Lung (tissue), 12 donors: ENCODE results near the gene HS3ST4. TPM values are rescaled to one million over a fixed set of nuclear protein-coding genes. Genes with fewer than 3 reads are reported as not detected.

Experiments
- ATAC-seq: fragments of 200-7000 bp; cut with Tn5 transposase; one replicate; pipeline ENCODE4 v1.9.1; 2020; ENCODE audit warnings: moderate number of reproducible peaks; ENCODE audit not compliant: insufficient read depth, low FRiP score
- DNase-seq, 3 donors: peaks; one replicate each; pipeline ENCODE4 v3.0.0-alpha.2; 2013 to 2017
- H3K27ac ChIP-seq, 2 donors: one replicate each; pipeline ENCODE4 v1.5.1; 2013; ENCODE audit warnings: mild to moderate bottlenecking in 2 of 2, moderate library complexity in 2 of 2, control low read depth in 1 of 2, inconsistent platforms in 1 of 2, low read depth in 1 of 2, low read length in 1 of 2
- H3K27me3 ChIP-seq, 3 donors: one replicate each; pipeline ENCODE4 v1.5.1; 2013; ENCODE audit warnings: low read length in 2 of 3; ENCODE audit not compliant: control insufficient read depth in 3 of 3, insufficient read depth in 3 of 3
- H3K36me3 ChIP-seq, 4 donors: one replicate each; pipeline ENCODE4 v1.5.1; 2013; ENCODE audit warnings: low read length in 4 of 4, mild to moderate bottlenecking in 1 of 4, moderate library complexity in 1 of 4; ENCODE audit not compliant: control insufficient read depth in 4 of 4, insufficient read depth in 4 of 4
- H3K4me1 ChIP-seq, 5 donors: one replicate each; pipeline ENCODE4 v1.5.1; 2013; ENCODE audit warnings: low read length in 5 of 5, mild to moderate bottlenecking in 2 of 5, moderate library complexity in 1 of 5; ENCODE audit not compliant: control insufficient read depth in 5 of 5, insufficient read depth in 5 of 5
- H3K4me3 ChIP-seq: one replicate; pipeline ENCODE4 v1.5.1; 2013; ENCODE audit warnings: mild to moderate bottlenecking, control low read depth, moderate library complexity
- H3K9ac ChIP-seq, 2 donors: one replicate each; pipeline ENCODE4 v1.5.1; 2013; ENCODE audit warnings: low read length in 2 of 2, control low read depth in 1 of 2; ENCODE audit not compliant: insufficient read depth in 1 of 2
- H3K9me3 ChIP-seq, 4 donors: one replicate each; pipeline ENCODE4 v1.5.1; 2013; ENCODE audit warnings: low read length in 3 of 4, mild to moderate bottlenecking in 1 of 4, moderate library complexity in 1 of 4; ENCODE audit not compliant: control insufficient read depth in 4 of 4, insufficient read depth in 3 of 4
- WGBS, 2 donors: extraction: QIAGEN DNeasy Blood & Tissue Kit; methylation state at CpG; one replicate each; pipeline ENCODE4 v1.1.7; 2013; 5-methylcytosine and 5-hydroxymethylcytosine counted together
- polyA plus RNA-seq, 2 donors: library from polyadenylated mRNA; stranded (reverse); fragments of 200-250 nt; gene quantifications; one replicate each; pipeline ENCODE4 v1.2.1, GENCODE V29; 2013
- total RNA-seq, 2 donors: library from RNA; depleted of rRNA in 1 of 2; stranded (reverse); fragments of >200 nt in 1 of 2; gene quantifications; one replicate each; pipeline ENCODE4 v1.2.1, GENCODE V29; 2014 to 2021
- TF ChIP-seq, protein P1 (sequence below): IDR thresholded peaks from 2 replicates; pipeline ENCODE4 v1.5.1; 2012; ENCODE audit warnings: mild to moderate bottlenecking; ENCODE audit errors: control extremely low read depth, extremely low read depth
- donor health status: control.
- donor health status: control.
- donor health status: Bipolar disorder and iron deficiency.
- donor health status: healthy.
- donor health status: DM: yes; HTN: yes; CAD: no.

HS3ST4 gene
- total and polyA plus RNA-seq, 4 donors = 0.06 to 0.15 TPM; not detected in 2

- H3K4me1 ChIP-seq = no peaks in the 10 kb centered on the region
- DNase-seq (no peak), ATAC-seq (no peak)
- H3K27ac ChIP-seq = no peak overlapping the region
- WGBS, 2 donors = 45 to 54% methylated on average over 5 of the region's 5 CpGs
- H3K9me3 ChIP-seq = peaks cover 0 to 2% (median 0%) of the 10 kb centered on the region in 4 donors
- TF ChIP-seq, protein P1, sequence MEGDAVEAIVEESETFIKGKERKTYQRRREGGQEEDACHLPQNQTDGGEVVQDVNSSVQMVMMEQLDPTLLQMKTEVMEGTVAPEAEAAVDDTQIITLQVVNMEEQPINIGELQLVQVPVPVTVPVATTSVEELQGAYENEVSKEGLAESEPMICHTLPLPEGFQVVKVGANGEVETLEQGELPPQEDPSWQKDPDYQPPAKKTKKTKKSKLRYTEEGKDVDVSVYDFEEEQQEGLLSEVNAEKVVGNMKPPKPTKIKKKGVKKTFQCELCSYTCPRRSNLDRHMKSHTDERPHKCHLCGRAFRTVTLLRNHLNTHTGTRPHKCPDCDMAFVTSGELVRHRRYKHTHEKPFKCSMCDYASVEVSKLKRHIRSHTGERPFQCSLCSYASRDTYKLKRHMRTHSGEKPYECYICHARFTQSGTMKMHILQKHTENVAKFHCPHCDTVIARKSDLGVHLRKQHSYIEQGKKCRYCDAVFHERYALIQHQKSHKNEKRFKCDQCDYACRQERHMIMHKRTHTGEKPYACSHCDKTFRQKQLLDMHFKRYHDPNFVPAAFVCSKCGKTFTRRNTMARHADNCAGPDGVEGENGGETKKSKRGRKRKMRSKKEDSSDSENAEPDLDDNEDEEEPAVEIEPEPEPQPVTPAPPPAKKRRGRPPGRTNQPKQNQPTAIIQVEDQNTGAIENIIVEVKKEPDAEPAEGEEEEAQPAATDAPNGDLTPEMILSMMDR = no peak
- H3K9ac ChIP-seq = no peak overlapping the region
- H3K4me3 ChIP-seq = no peak overlapping the region
- H3K36me3 ChIP-seq = no peaks in the 10 kb centered on the region
- no peaks in the 10 kb centered on the region for H3K27me3 ChIP-seq
Measured at GRCh38 chr16:26158142-26158759, 466.5 kb downstream of the HS3ST4 start.

DNA sequence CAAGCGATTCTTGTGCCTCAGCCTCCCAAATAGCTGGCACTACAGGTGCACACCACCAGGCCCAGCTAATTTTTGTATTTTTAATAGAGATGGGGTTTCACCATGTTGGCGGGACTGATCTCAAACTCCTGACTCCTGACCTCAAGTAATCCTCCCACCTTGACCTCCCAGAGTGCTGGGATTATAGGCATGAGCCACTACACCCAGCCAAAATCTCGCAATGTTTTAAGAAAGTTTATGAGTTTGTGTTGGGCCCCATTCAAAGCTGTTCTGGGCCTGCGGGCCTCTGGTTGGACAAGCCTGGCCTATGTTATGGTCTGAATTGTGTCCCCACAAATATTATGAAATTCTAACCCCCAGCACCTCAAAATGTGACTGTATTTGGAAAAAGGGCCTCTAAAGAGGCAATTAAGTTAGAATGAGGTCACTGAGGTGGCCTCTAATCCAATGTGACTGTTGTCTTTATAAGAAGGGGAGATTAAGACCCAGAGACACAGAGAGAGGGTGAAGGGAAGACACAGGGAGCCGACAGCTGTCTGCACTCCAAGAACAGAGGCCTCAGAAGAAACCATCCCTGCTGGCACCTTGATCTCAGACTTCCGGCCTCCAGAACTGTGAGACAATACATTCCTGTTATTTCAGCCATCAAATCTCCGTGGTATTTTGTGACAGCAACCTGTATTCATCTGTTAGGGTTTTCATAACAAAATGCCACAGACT lies 469.9 kb downstream of the HS3ST4 start:
- Histone ChIP-seq H3K27ac (no peak overlapping the region), H3K36me3 (no peaks in the 10 kb centered on the region), H3K4me1 (no peaks in the 10 kb centered on the region), H3K4me3 (no peak overlapping the region), H3K9me3 (peaks cover 0 to 5% (median 2%) of the 10 kb centered on the region in 4 donors), H3K27me3 (no peaks in the 10 kb centered on the region), H3K9ac (no peak overlapping the region)
- ATAC-seq (no peak), DNase-seq (no peak)
- WGBS, 2 donors = 83 to 85% methylated on average over 7 of the region's 7 CpGs
- TF ChIP-seq, protein P1 = no peak

DNA sequence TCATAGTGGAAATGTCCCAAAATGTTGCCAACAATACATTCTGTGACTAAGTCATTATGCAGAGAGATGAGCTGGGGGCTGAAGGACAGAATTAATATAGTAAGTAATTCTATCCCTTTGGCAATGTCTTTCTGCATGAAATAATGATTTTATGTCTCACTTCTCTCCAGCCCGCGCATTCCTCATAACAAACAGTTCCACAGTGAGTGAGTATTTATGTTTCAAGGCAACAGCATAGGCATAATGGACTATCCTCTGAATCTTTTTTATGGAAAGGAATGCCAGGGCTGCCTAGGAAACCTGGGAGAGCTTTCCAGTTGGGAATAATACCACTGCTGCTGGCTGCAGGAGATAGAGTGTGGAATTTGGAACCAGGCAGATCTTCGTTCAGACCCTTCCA lies 477.7 kb downstream of the HS3ST4 start:
- H3K9me3 ChIP-seq = peaks cover 0 to 4% (median 0%) of the 10 kb centered on the region in 4 donors
- 84% methylated on average over 3 of the region's 3 CpGs for WGBS, 2 donors
- no peaks in the 10 kb centered on the region for H3K36me3 ChIP-seq
- H3K4me1 ChIP-seq = no peaks in the 10 kb centered on the region
- no peak overlapping the region for H3K4me3 ChIP-seq
- no peak for DNase-seq
- ATAC-seq = no peak
- H3K9ac ChIP-seq = no peak overlapping the region
- no peak overlapping the region for H3K27ac ChIP-seq
- TF ChIP-seq, protein P1 = no peak
- H3K27me3 ChIP-seq = no peaks in the 10 kb centered on the region
